Nephron progenitor cell (in vitro differentiated cells): Measurements from ENCODE around the gene PEX7.

Source experiments
- DNase-seq: peaks from one replicate; pipeline ENCODE4 v3.0.0; 2021
- H3K27ac Mint-ChIP-seq: 2 replicates; pipeline ENCODE4 v1.8.0; 2021; ENCODE audit warnings: mild to moderate bottlenecking, moderate library complexity, mixed read lengths
- H3K27me3 Mint-ChIP-seq: 2 replicates; pipeline ENCODE4 v1.8.0; 2021; ENCODE audit warnings: mild to moderate bottlenecking, low read depth, mixed read lengths; ENCODE audit not compliant: poor library complexity
- H3K36me3 Mint-ChIP-seq: 2 replicates; pipeline ENCODE4 v1.8.0; 2021; ENCODE audit warnings: low read depth, mixed read lengths
- H3K4me1 Mint-ChIP-seq: 2 replicates; pipeline ENCODE4 v1.8.0; 2021; ENCODE audit warnings: mixed read lengths
- H3K4me3 Mint-ChIP-seq: 2 replicates; pipeline ENCODE4 v1.8.0; 2021; ENCODE audit warnings: mild to moderate bottlenecking, moderate library complexity, mixed read lengths
- H3K9me3 Mint-ChIP-seq: 2 replicates; pipeline ENCODE4 v1.8.0; 2021; ENCODE audit warnings: mild to moderate bottlenecking, moderate library complexity, mixed read lengths
- CTCF ChIP-seq: fragments of 200-600 bp; sonication (generic); IDR thresholded peaks from 2 replicates; pipeline ENCODE4 v1.5.0; 2021; ENCODE audit warnings: antibody characterized with exemption

The PEX7 gene

GRCh38 chr6:136950436-136951126 lies 128.2 kb downstream of the PEX7 start:
- DNase-seq: no peak
- TF ChIP-seq CTCF: no peak
- Mint-ChIP-seq H3K36me3 (peaks cover 13% of the 10 kb centered on the region), H3K27ac (peak overlapping the region; percentile 68), H3K9me3 (peaks cover 16% of the 10 kb centered on the region), H3K27me3 (peaks cover 18% of the 10 kb centered on the region), H3K4me1 (peaks cover 5% of the 10 kb centered on the region), H3K4me3 (no peak overlapping the region)

GRCh38 chr6:136952714-136953260 lies 130.4 kb downstream of the PEX7 start:
- no peak for DNase-seq
- peaks cover 13% of the 10 kb centered on the region for H3K4me1 Mint-ChIP-seq
- H3K9me3 Mint-ChIP-seq: peaks cover 13% of the 10 kb centered on the region
- peaks cover 23% of the 10 kb centered on the region for H3K27me3 Mint-ChIP-seq
- peaks cover 11% of the 10 kb centered on the region for H3K36me3 Mint-ChIP-seq
- H3K27ac Mint-ChIP-seq: no peak overlapping the region
- no peak for TF ChIP-seq CTCF
- H3K4me3 Mint-ChIP-seq: no peak overlapping the region

- no peak overlapping the region for H3K4me3 Mint-ChIP-seq
- TF ChIP-seq CTCF: no peak
- H3K9me3 Mint-ChIP-seq: no peaks in the 10 kb centered on the region
- H3K36me3 Mint-ChIP-seq: no peaks in the 10 kb centered on the region
- no peak overlapping the region for H3K27ac Mint-ChIP-seq
- H3K4me1 Mint-ChIP-seq: peaks cover 28% of the 10 kb centered on the region
- no peak for DNase-seq
- peaks cover 17% of the 10 kb centered on the region for H3K27me3 Mint-ChIP-seq
These were observed 132.7 kb downstream of the PEX7 start for GRCh38 chr6:136955123-136955522.

GRCh38 chr6:136956590-136957544 lies 134.5 kb downstream of the PEX7 start:
- Mint-ChIP-seq H3K9me3 (no peaks in the 10 kb centered on the region), H3K27me3 (peaks cover 17% of the 10 kb centered on the region), H3K27ac (peak overlapping the region; percentile 30), H3K36me3 (no peaks in the 10 kb centered on the region), H3K4me3 (no peak overlapping the region), H3K4me1 (peaks cover 32% of the 10 kb centered on the region)
- peak; percentile 30 for DNase-seq
- TF ChIP-seq CTCF: peak; percentile 27

- no peaks in the 10 kb centered on the region for H3K9me3 Mint-ChIP-seq
- H3K4me1 Mint-ChIP-seq: peaks cover 45% of the 10 kb centered on the region
- no peak for DNase-seq
- no peak for TF ChIP-seq CTCF
- no peak overlapping the region for H3K4me3 Mint-ChIP-seq
- H3K27me3 Mint-ChIP-seq: peaks cover 13% of the 10 kb centered on the region
- H3K27ac Mint-ChIP-seq: no peak overlapping the region
- no peaks in the 10 kb centered on the region for H3K36me3 Mint-ChIP-seq
These were observed 135.8 kb downstream of the PEX7 start for GRCh38 chr6:136958168-136958567.
